H1 (cell line): Measurements from ENCODE around the gene PDF. TPM values are rescaled to one million over a fixed set of nuclear protein-coding genes. Genes with fewer than 3 reads are reported as not detected.

Source experiments
- CTCF ChIA-PET: fragments of 300-600 bp; sonication (Branson Sonifier 250); formaldehyde crosslinking; loops from one replicate; lab custom pipeline; 2021; ENCODE audit not compliant: partially characterized antibody; lab: Charles Lee
- POLR2A ChIA-PET: fragments of 300-600 bp; sonication (Branson Sonifier 250); formaldehyde crosslinking; loops from one replicate; lab custom pipeline; 2021; ENCODE audit warnings: inconsistent platforms; ENCODE audit not compliant: partially characterized antibody; lab: Charles Lee
- DNase-seq, 2 experiments: peaks; one replicate each; pipeline versions ENCODE4 v3.0.0 to v3.0.0-alpha.2; 2010 to 2022; ENCODE audit warnings: low spot score in 2 of 2, low read depth in 1 of 2, mixed read lengths in 1 of 2
- FAIRE-seq: peaks from 2 replicates; lab custom pipeline; 2011; peaks lifted over from hg19 to GRCh38; lab: Jason Lieb, UNC
- H2AFZ ChIP-seq: 2 replicates; pipeline ENCODE4 v1.8.1; 2012; ENCODE audit warnings: low read length, inconsistent platforms
- H2AK5ac ChIP-seq: 2 replicates; pipeline ENCODE4 v1.6.1; 2013; ENCODE audit warnings: low read depth, low read length
- H2BK120ac ChIP-seq: replicated peaks from 2 replicates; pipeline ENCODE3; 2013; ENCODE audit warnings: low read depth, low read length, inconsistent platforms
- H2BK12ac ChIP-seq: 2 replicates; pipeline ENCODE4 v1.6.1; 2013; ENCODE audit warnings: low read depth, low read length
- H2BK15ac ChIP-seq: 2 replicates; pipeline ENCODE4 v1.6.1; 2013; ENCODE audit warnings: low read length
- H2BK20ac ChIP-seq: 2 replicates; pipeline ENCODE4 v1.6.1; 2013; ENCODE audit warnings: low read length
- H2BK5ac ChIP-seq: 2 replicates; pipeline ENCODE4 v1.6.1; 2013; ENCODE audit warnings: low read depth, low read length
- H3K14ac ChIP-seq: 2 replicates; pipeline ENCODE4 v1.6.1; 2013; ENCODE audit warnings: inconsistent platforms; ENCODE audit not compliant: insufficient read length
- H3K18ac ChIP-seq: 2 replicates; pipeline ENCODE4 v1.6.1; 2013; ENCODE audit warnings: low read length; ENCODE audit errors: extremely low read depth
- H3K23ac ChIP-seq: 2 replicates; pipeline ENCODE4 v1.6.1; 2013; ENCODE audit warnings: inconsistent platforms; ENCODE audit not compliant: insufficient read length
- H3K23me2 ChIP-seq: 2 replicates; pipeline ENCODE4 v1.6.1; 2013; ENCODE audit warnings: low read depth, low read length
- H3K27ac ChIP-seq: 2 replicates; pipeline ENCODE4 v1.6.1; 2011; ENCODE audit warnings: low read depth, low read length, inconsistent platforms
- H3K27me3 ChIP-seq, 4 experiments: replicated peaks in 1 of 4; 1 replicate in 1 of 4; 2 replicates in 3 of 4; pipeline versions ENCODE4 v1.6.1 to v1.8.1; 2011 to 2013; ENCODE audit warnings: low read length in 3 of 4, mild to moderate bottlenecking in 3 of 4, inconsistent platforms in 2 of 4, mixed read lengths in 2 of 4, moderate library complexity in 1 of 4; ENCODE audit not compliant: control insufficient read depth in 3 of 4, insufficient read depth in 3 of 4; ENCODE audit errors: extremely low read depth in 1 of 4
- H3K36me3 ChIP-seq, 4 experiments: 2 replicates each; pipeline versions ENCODE4 v1.6.1 to v1.8.1; 2011 to 2013; ENCODE audit warnings: mild to moderate bottlenecking in 4 of 4, low read length in 3 of 4, moderate library complexity in 2 of 4, control low read depth in 1 of 4, inconsistent platforms in 1 of 4; ENCODE audit not compliant: insufficient read depth in 4 of 4, control insufficient read depth in 2 of 4
- H3K4ac ChIP-seq: replicated peaks from 2 replicates; pipeline ENCODE3; 2013; ENCODE audit warnings: low read length, low read depth, mixed read lengths, inconsistent platforms; ENCODE audit not compliant: insufficient read length
- H3K4me1 ChIP-seq, 4 experiments: replicated peaks in 1 of 4; 1 replicate in 1 of 4; 2 replicates in 3 of 4; pipeline versions ENCODE4 v1.6.1 to v1.8.1; 2011 to 2013; ENCODE audit warnings: low read length in 3 of 4, inconsistent platforms in 2 of 4, mixed read lengths in 1 of 4; ENCODE audit not compliant: insufficient read depth in 4 of 4, control insufficient read depth in 3 of 4
- H3K4me2 ChIP-seq, 2 experiments: 2 replicates each; pipeline versions ENCODE4 v1.6.1 to v1.8.1; 2011 to 2013; ENCODE audit warnings: low read depth in 2 of 2, low read length in 2 of 2, control low read depth in 1 of 2, inconsistent platforms in 1 of 2, mild to moderate bottlenecking in 1 of 2; ENCODE audit not compliant: insufficient read depth in 1 of 2
- H3K4me3 ChIP-seq, 4 experiments: fragments of 200-600, 300-600 bp in 1 of 4; sonication (generic), shearing (Covaris generic), sonication (Bioruptor Twin) in 1 of 4; 2 replicates each; pipeline versions ENCODE4 v1.5.1 to v1.8.1; 2011 to 2016; ENCODE audit warnings: low read length in 4 of 4, low read depth in 3 of 4, control low read depth in 2 of 4, inconsistent platforms in 2 of 4, mild to moderate bottlenecking in 2 of 4, mixed read lengths in 1 of 4, moderate library complexity in 1 of 4; ENCODE audit not compliant: insufficient read depth in 2 of 4; ENCODE audit errors: extremely low read depth in 1 of 4
- H3K56ac ChIP-seq: replicated peaks from 2 replicates; pipeline ENCODE3; 2013; ENCODE audit warnings: low read depth, mild to moderate bottlenecking, mixed read lengths, low read length, inconsistent platforms; ENCODE audit not compliant: insufficient read length
- H3K79me1 ChIP-seq: 2 replicates; pipeline ENCODE4 v1.6.1; 2013; ENCODE audit warnings: low read depth, low read length, control low read depth
- H3K79me2 ChIP-seq, 2 experiments: 2 replicates each; pipeline versions ENCODE4 v1.6.1 to v1.8.1; 2012 to 2013; ENCODE audit warnings: low read length in 2 of 2, mild to moderate bottlenecking in 2 of 2, inconsistent platforms in 1 of 2; ENCODE audit not compliant: insufficient read depth in 2 of 2, control insufficient read depth in 1 of 2
- H3K9ac ChIP-seq, 4 experiments: replicated peaks in 1 of 4; 1 replicate in 1 of 4; 2 replicates in 3 of 4; pipeline versions ENCODE4 v1.6.1 to v1.8.1; 2011 to 2013; ENCODE audit warnings: low read depth in 3 of 4, low read length in 3 of 4, control low read depth in 2 of 4, mild to moderate bottlenecking in 2 of 4, moderate library complexity in 2 of 4, inconsistent platforms in 1 of 4; ENCODE audit errors: extremely low read depth in 1 of 4
- H3K9me3 ChIP-seq, 2 experiments: 2 replicates each; pipeline versions ENCODE4 v1.6.1 to v1.8.1; 2012 to 2013; ENCODE audit warnings: mild to moderate bottlenecking in 2 of 2, moderate library complexity in 2 of 2, control low read depth in 1 of 2, inconsistent platforms in 1 of 2, low read depth in 1 of 2, low read length in 1 of 2, mixed read lengths in 1 of 2; ENCODE audit not compliant: insufficient read depth in 2 of 2
- H4K20me1 ChIP-seq, 2 experiments: replicated peaks in 1 of 2; 2 replicates each; pipeline versions ENCODE3 to v1.8.1; 2011 to 2013; ENCODE audit warnings: inconsistent platforms in 2 of 2, low read length in 2 of 2, mild to moderate bottlenecking in 1 of 2; ENCODE audit not compliant: insufficient read depth in 2 of 2, control insufficient read depth in 1 of 2
- H4K5ac ChIP-seq: 2 replicates; pipeline ENCODE4 v1.6.1; 2013; ENCODE audit warnings: low read length, low read depth, mixed read lengths, inconsistent platforms; ENCODE audit not compliant: insufficient read length
- H4K8ac ChIP-seq: 2 replicates; pipeline ENCODE4 v1.8.0; 2013; ENCODE audit warnings: mild to moderate bottlenecking, moderate library complexity, low read length, inconsistent platforms; ENCODE audit not compliant: insufficient read depth; ENCODE audit errors: extremely low read depth
- H4K91ac ChIP-seq: replicated peaks from 2 replicates; pipeline ENCODE3; 2013; ENCODE audit warnings: low read length, mixed read lengths, inconsistent platforms; ENCODE audit not compliant: insufficient read length
- CEBPB ChIP-seq: IDR thresholded peaks from 2 replicates; pipeline ENCODE4 v1.6.1; 2012; ENCODE audit warnings: low read depth, low read length
- GABPA ChIP-seq: IDR thresholded peaks from 2 replicates; pipeline ENCODE4 v1.6.1; 2011; ENCODE audit warnings: mild to moderate bottlenecking, low read length, moderate library complexity, borderline replicate concordance; ENCODE audit not compliant: insufficient read depth
- HDAC6 ChIP-seq: IDR thresholded peaks from one replicate; pipeline ENCODE4 v1.7.1; 2012; ENCODE audit warnings: low read depth, mild to moderate bottlenecking, inconsistent platforms, low read length, moderate library complexity
- JUN ChIP-seq: IDR thresholded peaks from 2 replicates; pipeline ENCODE4 v1.6.1; 2011; ENCODE audit warnings: low read depth, mild to moderate bottlenecking, improper control_type of control experiment, low read length
- MAFK ChIP-seq: IDR thresholded peaks from 2 replicates; pipeline ENCODE4 v1.6.1; 2012; ENCODE audit warnings: low read depth, mild to moderate bottlenecking, improper control_type of control experiment, low read length
- SIN3A ChIP-seq, 2 experiments: IDR thresholded peaks in 1 of 2; conservative IDR thresholded peaks in 1 of 2; 2 replicates each; pipeline ENCODE4 v1.6.1; 2011 to 2012; ENCODE audit warnings: low read length in 2 of 2, improper control_type of control experiment in 1 of 2, low read depth in 1 of 2, mild to moderate bottlenecking in 1 of 2
- SUZ12 ChIP-seq: fragments of 200-600 bp; sonication (generic); IDR thresholded peaks from 2 replicates; pipeline ENCODE4 v1.6.1; 2012; ENCODE audit warnings: mild to moderate bottlenecking, inconsistent platforms, low read length, moderate library complexity, mixed read lengths
- WGBS, 2 experiments: shearing (Covaris generic) in 1 of 2; methylation state at CpG; one replicate each; pipeline versions ENCODE4 v1.1.6 to v1.1.7; 2013 to 2015; ENCODE audit warnings: low lambda C conversion rate in 2 of 2, mixed read lengths in 2 of 2, inconsistent platforms in 1 of 2, low coverage in 1 of 2, missing lambda C conversion rate in 1 of 2; ENCODE audit not compliant: insufficient replicate concordance in 2 of 2, insufficient coverage in 1 of 2, insufficient read length in 1 of 2; ENCODE audit errors: extremely low coverage in 1 of 2, missing lambda C conversion rate in 1 of 2; 5-methylcytosine and 5-hydroxymethylcytosine counted together
- polyA plus RNA-seq, 7 experiments: library from polyadenylated mRNA; depleted of rRNA in 3 of 7; stranded (reverse) in 5 of 7; unstranded in 2 of 7; fragments of >200 nt in 5 of 7; fragments of 200-250 nt in 2 of 7; gene quantifications; 1 replicate in 5 of 7; 2 replicates in 1 of 7; 4 replicates in 1 of 7; pipeline versions ENCODE4 v1.2.1 to v1.2.3, GENCODE V29; 2011 to 2013; ENCODE audit warnings: missing spikeins in 2 of 7, mixed read lengths in 2 of 7
- total RNA-seq: library from RNA; stranded (reverse); fragmentation: NEBNext Ultra II Directional; extraction: Animal tissue kit (Norgen Biotek cat#: 25700); gene quantifications from 2 replicates; pipeline ENCODE4 v1.2.1, GENCODE V29; 2021
- TF ChIP-seq, protein P1 (sequence below), 3 experiments: IDR thresholded peaks; 1 replicate in 2 of 3; 2 replicates in 1 of 3; pipeline versions ENCODE4 v1.5.1 to v1.6.1; 2011; ENCODE audit warnings: low read length in 3 of 3, mild to moderate bottlenecking in 3 of 3, inconsistent platforms in 2 of 3, low read depth in 1 of 3, moderate library complexity in 1 of 3; ENCODE audit not compliant: insufficient read depth in 1 of 3; ENCODE audit errors: control extremely low read depth in 1 of 3

PDF gene
- total and polyA plus RNA-seq, 2 of the 8 experiments (the other 6 are each of a cell fraction or from before 2014, with no cell fraction given) = 17.7 to 23.9 TPM

GRCh38 chr16:69294051-69294450 lies 36.3 kb downstream of the PDF start:
- no peaks in the 10 kb centered on the region for H3K79me1 ChIP-seq
- no peak overlapping the region for H3K27ac ChIP-seq
- no peak overlapping the region for H3K9ac ChIP-seq
- no peak overlapping the region for H4K91ac ChIP-seq
- no peaks in the 10 kb centered on the region for H3K27me3 ChIP-seq
- no peaks in the 10 kb centered on the region for H3K79me2 ChIP-seq
- no peak for FAIRE-seq
- H4K5ac ChIP-seq = no peak overlapping the region
- H2BK5ac ChIP-seq = no peak overlapping the region
- no peak for DNase-seq
- no peak overlapping the region for H2BK15ac ChIP-seq
- no peak overlapping the region for H3K4ac ChIP-seq
- H3K4me1 ChIP-seq = no peaks in the 10 kb centered on the region
- no peak overlapping the region for H2BK20ac ChIP-seq
- H4K8ac ChIP-seq = no peak overlapping the region; the same call in 1 of the 2 replicates
- H3K23me2 ChIP-seq = no peaks in the 10 kb centered on the region
- no peak overlapping the region for H3K4me3 ChIP-seq
- no peak overlapping the region for H2AFZ ChIP-seq
- H3K14ac ChIP-seq = no peak overlapping the region
- POLR2A ChIA-PET = no interaction called here
- no peaks in the 10 kb centered on the region for H3K36me3 ChIP-seq
- no peak overlapping the region for H3K23ac ChIP-seq
- H4K20me1 ChIP-seq = no peaks in the 10 kb centered on the region
- WGBS, 2 experiments = 95% methylated on average over 1 of the region's 1 CpG; no CpG with 5 or more reads in 1 of the 2 experiments
- no peak overlapping the region for H3K18ac ChIP-seq
- no peaks in the 10 kb centered on the region for H3K9me3 ChIP-seq
- H3K4me2 ChIP-seq = no peak overlapping the region
- no peak for TF ChIP-seq GABPA
- TF ChIP-seq HDAC6 = no peak
- no peak for TF ChIP-seq JUN
- no peak for TF ChIP-seq SUZ12
- no peak for TF ChIP-seq CEBPB
- no peak for TF ChIP-seq SIN3A (conservative IDR thresholded peaks at IDR 0.05 in 1 of 2, IDR thresholded peaks at IDR 0.05 in 1 of 2; ENCODE audit: low read depth in 1 of 2, low read length in 2 of 2)
- TF ChIP-seq MAFK = no peak
- TF ChIP-seq, protein P1, sequence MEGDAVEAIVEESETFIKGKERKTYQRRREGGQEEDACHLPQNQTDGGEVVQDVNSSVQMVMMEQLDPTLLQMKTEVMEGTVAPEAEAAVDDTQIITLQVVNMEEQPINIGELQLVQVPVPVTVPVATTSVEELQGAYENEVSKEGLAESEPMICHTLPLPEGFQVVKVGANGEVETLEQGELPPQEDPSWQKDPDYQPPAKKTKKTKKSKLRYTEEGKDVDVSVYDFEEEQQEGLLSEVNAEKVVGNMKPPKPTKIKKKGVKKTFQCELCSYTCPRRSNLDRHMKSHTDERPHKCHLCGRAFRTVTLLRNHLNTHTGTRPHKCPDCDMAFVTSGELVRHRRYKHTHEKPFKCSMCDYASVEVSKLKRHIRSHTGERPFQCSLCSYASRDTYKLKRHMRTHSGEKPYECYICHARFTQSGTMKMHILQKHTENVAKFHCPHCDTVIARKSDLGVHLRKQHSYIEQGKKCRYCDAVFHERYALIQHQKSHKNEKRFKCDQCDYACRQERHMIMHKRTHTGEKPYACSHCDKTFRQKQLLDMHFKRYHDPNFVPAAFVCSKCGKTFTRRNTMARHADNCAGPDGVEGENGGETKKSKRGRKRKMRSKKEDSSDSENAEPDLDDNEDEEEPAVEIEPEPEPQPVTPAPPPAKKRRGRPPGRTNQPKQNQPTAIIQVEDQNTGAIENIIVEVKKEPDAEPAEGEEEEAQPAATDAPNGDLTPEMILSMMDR (IDR thresholded peaks at IDR 0.05; ENCODE audit: control extremely low read depth in 1 of 3, insufficient read depth in 1 of 3, low read depth in 1 of 3, low read length in 3 of 3) = no peak
- TF ChIP-seq, all 59 proteins: peak for 0
- CTCF ChIA-PET = no interaction called here
- H3K56ac ChIP-seq = no peak overlapping the region
- H2AK5ac ChIP-seq = no peak overlapping the region
- no peak overlapping the region for H2BK12ac ChIP-seq
- no peak overlapping the region for H2BK120ac ChIP-seq
